Spleen (tissue), 11 donors: Measurements from ENCODE around the gene MYLK. TPM values are rescaled to one million over a fixed set of nuclear protein-coding genes. Genes with fewer than 3 reads are reported as not detected.

Source experiments
- DNase-seq: peaks from one replicate; pipeline ENCODE4 v3.0.0-alpha.2; 2020
- H3K27ac ChIP-seq, 8 donors: fragments of 200-600 bp; sonication (generic) in 7 of 8; 1 replicate in 4 of 8; 2 replicates in 4 of 8; pipeline versions ENCODE4 v1.5.0 to v1.8.0; 2016 to 2021; ENCODE audit warnings: inconsistent platforms in 4 of 8, mild to moderate bottlenecking in 4 of 8, moderate library complexity in 1 of 8
- H3K27me3 ChIP-seq, 7 donors: fragments of 200-600 bp; sonication (generic) in 6 of 7; replicated peaks in 1 of 7; 1 replicate in 4 of 7; 2 replicates in 3 of 7; pipeline versions ENCODE4 v1.5.0 to v1.8.0; 2016 to 2021; ENCODE audit warnings: inconsistent platforms in 3 of 7, mild to moderate bottlenecking in 1 of 7
- H3K36me3 ChIP-seq, 6 donors: fragments of 200-600 bp; sonication (generic) in 5 of 6; 1 replicate in 4 of 6; 2 replicates in 2 of 6; pipeline versions ENCODE4 v1.5.0 to v1.8.0; 2016 to 2021; ENCODE audit warnings: inconsistent platforms in 2 of 6
- H3K4me1 ChIP-seq, 6 donors: fragments of 200-600 bp; sonication (generic) in 5 of 6; 1 replicate in 3 of 6; 2 replicates in 3 of 6; pipeline versions ENCODE4 v1.5.0 to v1.8.0; 2016 to 2021; ENCODE audit warnings: inconsistent platforms in 3 of 6
- H3K4me3 ChIP-seq, 8 donors: fragments of 200-600 bp; sonication (generic) in 7 of 8; 1 replicate in 4 of 8; 2 replicates in 4 of 8; pipeline versions ENCODE4 v1.5.0 to v1.8.0; 2016 to 2021; ENCODE audit warnings: inconsistent platforms in 4 of 8, mild to moderate bottlenecking in 4 of 8, moderate library complexity in 2 of 8
- H3K9me3 ChIP-seq, 8 donors: fragments of 200-600 bp; sonication (generic) in 7 of 8; 1 replicate in 4 of 8; 2 replicates in 4 of 8; pipeline versions ENCODE4 v1.5.0 to v1.8.0; 2016 to 2021; ENCODE audit warnings: inconsistent platforms in 4 of 8
- CTCF ChIP-seq, 11 experiments: fragments of 200-600 bp in 7 of 11; fragments of 450-650 bp in 4 of 11; sonication (generic) in 4 of 11; IDR thresholded peaks in 8 of 11; conservative IDR thresholded peaks in 3 of 11; 1 replicate in 7 of 11; 2 replicates in 4 of 11; pipeline versions ENCODE4 v1.4.0 to v1.8.0; 2016 to 2021; ENCODE audit warnings: antibody characterized with exemption in 11 of 11, inconsistent platforms in 4 of 11, mild to moderate bottlenecking in 1 of 11
- POLR2A ChIP-seq, 3 donors: fragments of 450-650 bp; IDR thresholded peaks; one replicate each; pipeline ENCODE4 v1.5.1; 2017; ENCODE audit warnings: antibody characterized with exemption in 3 of 3, mild to moderate bottlenecking in 1 of 3
- POLR2AphosphoS5 ChIP-seq, 3 donors: sonication (generic); formaldehyde crosslinking; IDR thresholded peaks; one replicate each; pipeline ENCODE4 v1.5.1; 2017; ENCODE audit warnings: antibody characterized with exemption in 3 of 3
- WGBS, 5 donors: extraction: QIAGEN DNeasy Blood & Tissue Kit in 3 of 5; methylation state at CpG; one replicate each; pipeline versions ENCODE4 v1.1.5 to v1.1.7; 2013 to 2018; 5-methylcytosine and 5-hydroxymethylcytosine counted together
- intact Hi-C: fragments of 100-400 bp; cut with DNase I; formaldehyde crosslinking; loops from one replicate; pipeline ENCODE4 v1.15.0; 2023; ENCODE audit warnings: low total_unique reads
- polyA plus RNA-seq, 3 donors: library from polyadenylated mRNA; stranded (reverse); fragments of 200-250 nt; gene quantifications; one replicate each; pipeline ENCODE4 v1.2.1, GENCODE V29; 2013
- total RNA-seq, 7 donors: library from RNA; depleted of rRNA in 3 of 7; stranded (reverse); fragments of >200 nt in 3 of 7; fragmentation: NEBNext Ultra II Directional in 4 of 7; extraction: Animal tissue kit (Norgen Biotek cat#: 25700) in 4 of 7; gene quantifications; one replicate each; pipeline versions ENCODE4 v1.1.0 to v1.2.1, GENCODE V29; 2016 to 2021
- donor health status: healthy with polysubstance abuse.
- donor health status: DM: no; HTN: no; CAD: no; lungs with moderate emphysema.
- donor health status: DM: no; HTN: no; CAD: no.
- donor health status: Bipolar disorder and iron deficiency.
- donor health status: healthy.
- donor health status: DM: no; HTN: no; CAD: no.
- donor health status: DM: yes; HTN: yes; CAD: no.

MYLK gene
- total and polyA plus RNA-seq, 10 donors = 11.1 to 343 (median 154) TPM

- Histone ChIP-seq H3K4me3 (no peak overlapping the region), H3K4me1 (no peaks in the 10 kb centered on the region), H3K36me3 (peaks cover 0 to 81% (median 9%) of the 10 kb centered on the region in 6 donors), H3K27ac (no peak overlapping the region), H3K9me3 (peaks cover 0 to 54% (median 40%) of the 10 kb centered on the region in 8 donors), H3K27me3 (no peaks in the 10 kb centered on the region)
- no peak for DNase-seq
- TF ChIP-seq POLR2AphosphoS5 (IDR thresholded peaks at IDR 0.05) (no peak), CTCF (IDR thresholded peaks at IDR 0.05 in 8 of 11, conservative IDR thresholded peaks at IDR 0.05 in 3 of 11) (no peak), POLR2A (IDR thresholded peaks at IDR 0.05) (no peak)
- intact Hi-C loops = no loop called here
Measured at GRCh38 chr3:123920868-123921267, 36.7 kb upstream of the MYLK start.

- intact Hi-C loops = no loop called here
- H3K4me3 ChIP-seq = no peak overlapping the region
- H3K9me3 ChIP-seq = peaks cover 0 to 54% (median 40%) of the 10 kb centered on the region in 8 donors
- H3K36me3 ChIP-seq = peaks cover 0 to 82% (median 9%) of the 10 kb centered on the region in 6 donors
- DNase-seq = no peak
- no peaks in the 10 kb centered on the region for H3K27me3 ChIP-seq
- H3K4me1 ChIP-seq = no peaks in the 10 kb centered on the region
- TF ChIP-seq POLR2A (IDR thresholded peaks at IDR 0.05) (no peak), POLR2AphosphoS5 (IDR thresholded peaks at IDR 0.05) (no peak), CTCF (IDR thresholded peaks at IDR 0.05 in 8 of 11, conservative IDR thresholded peaks at IDR 0.05 in 3 of 11) (no peak)
- 91 to 100% (median 98%) methylated on average over 1 of the region's 1 CpG for WGBS, 5 donors
- H3K27ac ChIP-seq = no peak overlapping the region
Measured at GRCh38 chr3:123920383-123920782, 36.3 kb upstream of the MYLK start.

GRCh38 chr3:123919353-123919752 is 35.2 kb upstream of the MYLK start:
- no peak for DNase-seq

GRCh38 chr3:123914829-123915228 is 30.7 kb upstream of the MYLK start:
- Histone ChIP-seq H3K36me3 (peaks cover 0 to 43% (median 2%) of the 10 kb centered on the region in 6 donors), H3K27me3 (no peaks in the 10 kb centered on the region), H3K9me3 (peaks cover 0 to 11% (median 6%) of the 10 kb centered on the region in 8 donors), H3K27ac (no peak overlapping the region), H3K4me3 (no peak overlapping the region), H3K4me1 (no peaks in the 10 kb centered on the region)
- no peak for DNase-seq
- 76 to 94% (median 77%) methylated on average over 5 of the region's 5 CpGs for WGBS, 5 donors
- TF ChIP-seq POLR2A (IDR thresholded peaks at IDR 0.05) (no peak), POLR2AphosphoS5 (IDR thresholded peaks at IDR 0.05) (no peak), CTCF (IDR thresholded peaks at IDR 0.05 in 8 of 11, conservative IDR thresholded peaks at IDR 0.05 in 3 of 11) (no peak)
- intact Hi-C loops = no loop called here

More at GRCh38 chr3:123919353-123919752, 35.2 kb upstream of the MYLK start:
- Histone ChIP-seq H3K4me1 (no peaks in the 10 kb centered on the region), H3K4me3 (no peak overlapping the region), H3K9me3 (peaks cover 0 to 51% (median 38%) of the 10 kb centered on the region in 8 donors), H3K27me3 (no peaks in the 10 kb centered on the region), H3K36me3 (peaks cover 0 to 83% (median 10%) of the 10 kb centered on the region in 6 donors), H3K27ac (no peak overlapping the region)
- TF ChIP-seq CTCF (IDR thresholded peaks at IDR 0.05 in 8 of 11, conservative IDR thresholded peaks at IDR 0.05 in 3 of 11) (no peak), POLR2A (IDR thresholded peaks at IDR 0.05) (no peak), POLR2AphosphoS5 (IDR thresholded peaks at IDR 0.05) (no peak)
- intact Hi-C loops = no loop called here
- WGBS, 5 donors = 95 to 100% (median 98%) methylated on average over 2 to 3 of the region's 3 CpGs; no CpG with 5 or more reads in 1 of the 5 donors
